Sigmoid colon (tissue), 7 donors: Measurements from ENCODE around the gene CCDC24. TPM values are rescaled to one million over a fixed set of nuclear protein-coding genes. Genes with fewer than 3 reads are reported as not detected.

Source experiments
- DNase-seq: peaks from one replicate; pipeline ENCODE4 v3.0.0-alpha.2; 2019
- H3K27ac ChIP-seq, 4 donors: fragments of 200-600 bp; sonication (generic); one replicate each; pipeline ENCODE4 v1.5.1; 2016 to 2019; ENCODE audit warnings: mild to moderate bottlenecking in 1 of 4
- H3K27me3 ChIP-seq, 3 donors: fragments of 200-600 bp; sonication (generic); one replicate each; pipeline ENCODE4 v1.5.1; 2019; ENCODE audit warnings: mild to moderate bottlenecking in 1 of 3
- H3K36me3 ChIP-seq, 4 donors: fragments of 200-600 bp; sonication (generic); one replicate each; pipeline ENCODE4 v1.5.1; 2016 to 2019
- H3K4me1 ChIP-seq, 4 donors: fragments of 200-600 bp; sonication (generic); one replicate each; pipeline ENCODE4 v1.5.1; 2017 to 2019
- H3K4me3 ChIP-seq, 4 donors: fragments of 200-600 bp; sonication (generic); one replicate each; pipeline ENCODE4 v1.5.1; 2017 to 2019; ENCODE audit warnings: mild to moderate bottlenecking in 2 of 4, moderate library complexity in 1 of 4
- H3K9me3 ChIP-seq, 4 donors: fragments of 200-600 bp in 3 of 4; sonication (generic) in 3 of 4; one replicate each; pipeline versions ENCODE4 v1.5.1 to v1.6.1; 2013 to 2019
- EP300 ChIP-seq, 4 donors: sonication (generic); formaldehyde crosslinking; IDR thresholded peaks; one replicate each; pipeline ENCODE4 v1.6.1; 2017; ENCODE audit warnings: antibody characterized with exemption in 4 of 4
- POLR2A ChIP-seq, 2 donors: fragments of 450-650 bp; IDR thresholded peaks; one replicate each; pipeline ENCODE4 v1.6.1; 2016; ENCODE audit warnings: antibody characterized with exemption in 2 of 2, mild to moderate bottlenecking in 2 of 2, moderate library complexity in 2 of 2
- POLR2AphosphoS5 ChIP-seq, 4 donors: sonication (generic); formaldehyde crosslinking; IDR thresholded peaks; one replicate each; pipeline ENCODE4 v1.6.1; 2017; ENCODE audit warnings: antibody characterized with exemption in 4 of 4
- WGBS, 2 donors: extraction: QIAGEN DNeasy Blood & Tissue Kit; methylation state at CpG; one replicate each; pipeline ENCODE4 v1.1.7; 2013; 5-methylcytosine and 5-hydroxymethylcytosine counted together
- intact Hi-C: fragments of 100-400 bp; cut with DNase I; formaldehyde crosslinking; loops from one replicate; pipeline ENCODE4 v1.15.1; 2023
- polyA plus RNA-seq, 3 donors: library from polyadenylated mRNA; stranded (reverse); fragments of 200-250 nt; gene quantifications; one replicate each; pipeline ENCODE4 v1.2.3, GENCODE V29; 2013
- total RNA-seq, 4 donors: library from RNA; depleted of rRNA; stranded (reverse); fragments of >200 nt; gene quantifications; one replicate each; pipeline ENCODE4 v1.1.0, GENCODE V29; 2016
- TF ChIP-seq, protein P1 (sequence below), 4 experiments: fragments of 450-650 bp in 3 of 4; fragments of 200-600 bp in 1 of 4; IDR thresholded peaks; one replicate each; pipeline ENCODE4 v1.5.1; 2016 to 2019; ENCODE audit warnings: antibody characterized with exemption in 4 of 4, mild to moderate bottlenecking in 3 of 4, moderate library complexity in 2 of 4
- donor health status: healthy with polysubstance abuse.
- donor health status: Bipolar disorder and iron deficiency.
- donor health status: healthy.

CCDC24 gene
- total and polyA plus RNA-seq, 7 donors: 2.7 to 19.2 (median 6.6) TPM

DNA sequence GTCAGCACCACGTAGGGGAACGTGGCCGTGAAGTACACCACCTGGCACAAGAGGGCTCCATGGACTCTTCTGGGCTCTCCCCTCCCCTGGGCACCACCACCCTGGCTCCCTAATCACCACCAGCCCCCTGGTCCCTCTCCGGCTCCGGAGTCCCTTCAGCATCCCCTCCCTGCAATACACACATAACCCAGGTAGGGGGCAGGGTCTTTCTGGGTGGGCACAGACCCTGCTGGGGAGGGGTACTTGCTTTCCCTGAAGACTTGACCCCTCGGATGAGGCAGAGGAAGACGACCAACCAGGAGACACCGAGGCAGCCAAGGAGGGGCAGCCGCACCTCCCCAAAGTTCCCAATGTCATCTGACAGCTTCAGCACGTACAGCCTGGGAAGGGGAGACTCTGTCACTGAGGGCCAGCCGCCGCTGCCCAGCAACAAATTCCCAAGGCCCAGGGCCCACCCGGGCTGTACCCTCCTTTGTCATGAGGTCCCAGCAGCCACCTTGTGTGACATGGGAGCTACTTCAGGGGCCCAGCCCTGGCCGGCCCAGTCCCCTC is 11.3 kb downstream of the CCDC24 start:
- intact Hi-C loops: loop anchor here (10.0 kb wide), 1 partner anchor 592 kb away; no protein-coding TSS in a partner anchor
- DNase-seq: no peak
- no peaks in the 10 kb centered on the region for H3K27me3 ChIP-seq
- 89 to 90% methylated on average over 14 of the region's 14 CpGs for WGBS, 2 donors
- no peaks in the 10 kb centered on the region for H3K9me3 ChIP-seq
- TF ChIP-seq POLR2A (IDR thresholded peaks at IDR 0.05) (no peak), EP300 (IDR thresholded peaks at IDR 0.05) (no peak), POLR2AphosphoS5 (IDR thresholded peaks at IDR 0.05) (no peak)
- TF ChIP-seq, protein P1, sequence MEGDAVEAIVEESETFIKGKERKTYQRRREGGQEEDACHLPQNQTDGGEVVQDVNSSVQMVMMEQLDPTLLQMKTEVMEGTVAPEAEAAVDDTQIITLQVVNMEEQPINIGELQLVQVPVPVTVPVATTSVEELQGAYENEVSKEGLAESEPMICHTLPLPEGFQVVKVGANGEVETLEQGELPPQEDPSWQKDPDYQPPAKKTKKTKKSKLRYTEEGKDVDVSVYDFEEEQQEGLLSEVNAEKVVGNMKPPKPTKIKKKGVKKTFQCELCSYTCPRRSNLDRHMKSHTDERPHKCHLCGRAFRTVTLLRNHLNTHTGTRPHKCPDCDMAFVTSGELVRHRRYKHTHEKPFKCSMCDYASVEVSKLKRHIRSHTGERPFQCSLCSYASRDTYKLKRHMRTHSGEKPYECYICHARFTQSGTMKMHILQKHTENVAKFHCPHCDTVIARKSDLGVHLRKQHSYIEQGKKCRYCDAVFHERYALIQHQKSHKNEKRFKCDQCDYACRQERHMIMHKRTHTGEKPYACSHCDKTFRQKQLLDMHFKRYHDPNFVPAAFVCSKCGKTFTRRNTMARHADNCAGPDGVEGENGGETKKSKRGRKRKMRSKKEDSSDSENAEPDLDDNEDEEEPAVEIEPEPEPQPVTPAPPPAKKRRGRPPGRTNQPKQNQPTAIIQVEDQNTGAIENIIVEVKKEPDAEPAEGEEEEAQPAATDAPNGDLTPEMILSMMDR (IDR thresholded peaks at IDR 0.05): no peak
- no peak overlapping the region for H3K27ac ChIP-seq
- no peak overlapping the region for H3K4me3 ChIP-seq
- peaks cover 0 to 6% (median 3%) of the 10 kb centered on the region in 4 donors for H3K4me1 ChIP-seq
- peaks cover 8 to 43% (median 9%) of the 10 kb centered on the region in 4 donors for H3K36me3 ChIP-seq

DNA sequence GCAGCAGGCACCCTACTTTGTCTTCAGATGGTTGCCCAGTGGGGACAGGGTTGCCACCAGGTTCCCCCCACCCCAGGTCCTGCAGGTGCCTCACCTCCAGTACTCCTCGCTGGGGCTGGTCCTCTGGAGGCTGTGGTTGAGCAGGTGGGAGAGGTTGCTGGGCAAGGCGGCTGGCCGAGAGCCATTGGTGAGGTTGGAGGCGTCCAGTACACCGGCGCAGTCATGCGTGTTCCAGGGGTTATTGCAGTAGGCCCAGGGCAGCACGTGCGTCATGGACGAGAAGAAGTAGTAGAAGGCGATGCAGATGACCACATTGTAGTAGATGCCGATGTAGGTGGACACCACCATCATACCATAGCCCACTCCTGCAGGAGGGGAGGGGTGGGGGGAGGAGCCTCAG is 16.9 kb downstream of the CCDC24 start:
- 96 to 97% methylated on average over 12 of the region's 12 CpGs for WGBS, 2 donors
- intact Hi-C loops: loop anchor here (10.0 kb wide), 1 partner anchor 587 kb away; no protein-coding TSS in a partner anchor
- TF ChIP-seq EP300 (IDR thresholded peaks at IDR 0.05): no peak
- no peak for TF ChIP-seq POLR2AphosphoS5 (IDR thresholded peaks at IDR 0.05)
- TF ChIP-seq, protein P1 (IDR thresholded peaks at IDR 0.05): no peak
- no peak for TF ChIP-seq POLR2A (IDR thresholded peaks at IDR 0.05)

DNA sequence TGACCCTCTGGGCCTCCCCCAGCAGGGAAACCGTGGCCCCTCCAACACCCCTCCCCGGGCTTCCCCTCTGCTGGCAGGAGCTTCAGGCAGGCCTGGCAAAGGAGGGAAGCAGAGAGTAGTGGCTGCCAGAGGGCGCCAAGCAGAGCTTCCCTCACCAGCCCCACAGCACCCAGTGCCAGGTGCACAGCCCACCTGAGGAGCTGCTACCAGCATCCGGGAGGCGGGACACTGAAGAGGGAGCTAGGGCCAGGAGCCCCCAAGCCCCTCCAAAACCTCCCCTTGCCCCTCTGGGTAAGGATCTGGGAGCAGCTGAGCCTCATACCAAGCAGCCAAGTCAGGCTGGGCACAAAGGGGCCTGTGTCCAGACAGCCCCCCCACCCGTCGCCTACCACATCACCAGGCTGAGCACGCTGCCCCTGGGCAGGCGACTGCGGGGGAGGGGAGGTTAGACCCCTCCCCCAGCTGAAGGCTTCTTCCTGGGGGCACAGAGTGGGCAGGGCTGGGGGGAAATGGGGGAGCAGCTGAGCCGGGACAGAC is 19.6 kb downstream of the CCDC24 start:
- intact Hi-C loops: no loop called here
- no peaks in the 10 kb centered on the region for H3K27me3 ChIP-seq
- no peak for DNase-seq
- no peak overlapping the region for H3K4me3 ChIP-seq
- H3K9me3 ChIP-seq: no peaks in the 10 kb centered on the region
- 86 to 91% methylated on average over 11 of the region's 11 CpGs for WGBS, 2 donors
- TF ChIP-seq POLR2A (IDR thresholded peaks at IDR 0.05) (no peak), POLR2AphosphoS5 (IDR thresholded peaks at IDR 0.05) (no peak), EP300 (IDR thresholded peaks at IDR 0.05) (no peak)
- TF ChIP-seq, protein P1 (IDR thresholded peaks at IDR 0.05): no peak
- H3K27ac ChIP-seq: no peak overlapping the region
- peaks cover 0 to 3% (median under 1%) of the 10 kb centered on the region in 4 donors for H3K4me1 ChIP-seq
- H3K36me3 ChIP-seq: peaks cover 0 to 19% (median 0%) of the 10 kb centered on the region in 4 donors

More for the DNA sequence above, 16.9 kb downstream of the CCDC24 start:
- Histone ChIP-seq H3K27me3 (no peaks in the 10 kb centered on the region), H3K27ac (no peak overlapping the region), H3K4me1 (peaks cover 0 to 6% (median 3%) of the 10 kb centered on the region in 4 donors), H3K36me3 (peaks cover 0 to 19% (median 0%) of the 10 kb centered on the region in 4 donors), H3K4me3 (no peak overlapping the region), H3K9me3 (no peaks in the 10 kb centered on the region)
- DNase-seq: no peak

DNA sequence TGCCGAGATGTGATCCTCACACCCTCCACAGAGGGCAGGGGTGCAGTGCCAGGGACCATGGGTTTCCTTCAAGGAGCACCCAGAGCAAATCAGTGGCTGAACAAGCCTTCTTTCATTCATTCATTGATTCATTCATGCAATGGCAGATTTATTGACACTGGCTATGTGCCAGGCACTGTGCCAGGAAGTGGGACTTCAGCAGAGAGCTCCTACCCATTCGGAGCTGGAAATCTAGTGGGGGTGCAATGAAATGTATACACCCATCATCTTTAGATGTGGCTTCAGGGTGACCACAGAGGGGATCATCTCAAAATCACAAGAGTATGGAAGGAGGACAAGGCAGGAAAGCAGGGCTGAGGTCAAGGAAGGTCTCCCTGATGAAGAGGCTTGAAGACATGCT is 21.0 kb downstream of the CCDC24 start:
- TF ChIP-seq EP300 (IDR thresholded peaks at IDR 0.05): no peak
- no peak for TF ChIP-seq POLR2A (IDR thresholded peaks at IDR 0.05)
- no peak for TF ChIP-seq POLR2AphosphoS5 (IDR thresholded peaks at IDR 0.05)
- no peak overlapping the region for H3K4me3 ChIP-seq
- intact Hi-C loops: no loop called here
- no peaks in the 10 kb centered on the region for H3K9me3 ChIP-seq
- H3K27ac ChIP-seq: no peak overlapping the region
- no peaks in the 10 kb centered on the region for H3K27me3 ChIP-seq
- H3K4me1 ChIP-seq: no peaks in the 10 kb centered on the region
- no peak for DNase-seq
- 55 to 72% methylated on average over 2 of the region's 2 CpGs for WGBS, 2 donors
- peaks cover 0 to 17% (median 0%) of the 10 kb centered on the region in 4 donors for H3K36me3 ChIP-seq

DNA sequence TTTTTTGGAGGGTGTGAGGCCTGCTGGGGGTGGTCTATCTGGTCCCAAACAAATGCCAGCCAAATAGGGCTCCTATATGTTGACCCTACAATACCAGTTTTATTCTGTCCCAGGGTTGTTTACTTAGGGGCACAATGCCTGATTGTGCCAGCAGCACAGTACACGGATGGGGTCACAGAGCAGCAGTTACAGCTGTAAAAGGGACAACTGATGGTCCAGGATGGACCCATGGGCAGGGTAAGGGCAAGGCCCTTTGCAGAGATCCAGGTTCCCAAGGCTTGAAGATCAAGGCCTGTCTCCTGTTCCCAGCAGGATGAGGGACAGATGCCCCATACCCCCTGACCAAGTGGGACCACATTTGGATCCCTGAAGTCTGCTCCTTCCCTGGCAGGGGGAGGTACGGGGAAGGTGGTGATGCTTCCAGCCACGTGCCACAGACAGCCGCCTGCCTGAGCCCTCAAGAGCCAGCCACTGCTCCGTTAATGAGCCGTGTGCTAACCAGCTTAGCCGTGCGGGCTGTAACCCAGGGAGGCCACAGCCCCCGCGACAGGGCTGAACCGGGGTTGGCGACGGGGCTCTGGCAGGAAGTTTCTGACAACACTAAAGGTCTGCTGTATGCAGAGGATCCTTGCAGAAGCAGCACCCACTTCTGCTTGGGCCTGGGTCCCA is 21.7 kb downstream of the CCDC24 start:
- no peak for TF ChIP-seq POLR2A (IDR thresholded peaks at IDR 0.05)
- no peak for DNase-seq
- H3K4me3 ChIP-seq: no peak overlapping the region
- H3K27me3 ChIP-seq: no peaks in the 10 kb centered on the region
- 49 to 82% methylated on average over 13 of the region's 13 CpGs for WGBS, 2 donors
- no peak overlapping the region for H3K27ac ChIP-seq
- H3K4me1 ChIP-seq: no peaks in the 10 kb centered on the region
- intact Hi-C loops: no loop called here
- no peaks in the 10 kb centered on the region for H3K9me3 ChIP-seq
- peaks cover 0 to 18% (median 0%) of the 10 kb centered on the region in 4 donors for H3K36me3 ChIP-seq
